HG03159 (cell line): ENCODE data around the gene CCDC88C.
"Not testable (repeated sequence)": the region's sequence is repeated elsewhere in the genome, so short reads cannot be mapped to it uniquely, and the experiment has no call there.

Experiments used
- ATAC-seq: cut with Tn5 transposase; IDR thresholded peaks from one replicate; pipeline ENCODE4 v1.9.1; 2021; ENCODE audit warnings: mild to moderate bottlenecking, moderate library complexity; ENCODE audit not compliant: unreplicated experiment

CCDC88C gene

DNA sequence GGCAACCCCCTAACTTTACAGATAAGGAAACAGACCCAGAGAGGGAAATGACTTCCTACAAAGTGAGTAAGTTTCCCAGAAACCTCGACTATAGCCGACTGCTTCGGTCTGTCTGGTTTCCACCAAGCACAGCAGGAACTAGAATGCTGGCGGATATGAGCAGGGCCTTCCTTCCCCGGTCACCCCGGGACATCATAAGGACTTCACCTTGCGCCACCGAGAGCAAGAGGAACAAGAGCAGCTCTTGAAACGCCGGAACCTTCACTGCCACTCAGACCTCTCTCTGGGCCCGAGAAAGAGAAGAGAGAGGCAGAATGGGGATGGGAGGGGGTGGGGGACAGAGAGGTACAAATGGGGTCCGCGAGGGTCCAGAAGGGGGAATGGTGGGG lies 143.7 kb downstream of the CCDC88C start:
- no peak for ATAC-seq

DNA sequence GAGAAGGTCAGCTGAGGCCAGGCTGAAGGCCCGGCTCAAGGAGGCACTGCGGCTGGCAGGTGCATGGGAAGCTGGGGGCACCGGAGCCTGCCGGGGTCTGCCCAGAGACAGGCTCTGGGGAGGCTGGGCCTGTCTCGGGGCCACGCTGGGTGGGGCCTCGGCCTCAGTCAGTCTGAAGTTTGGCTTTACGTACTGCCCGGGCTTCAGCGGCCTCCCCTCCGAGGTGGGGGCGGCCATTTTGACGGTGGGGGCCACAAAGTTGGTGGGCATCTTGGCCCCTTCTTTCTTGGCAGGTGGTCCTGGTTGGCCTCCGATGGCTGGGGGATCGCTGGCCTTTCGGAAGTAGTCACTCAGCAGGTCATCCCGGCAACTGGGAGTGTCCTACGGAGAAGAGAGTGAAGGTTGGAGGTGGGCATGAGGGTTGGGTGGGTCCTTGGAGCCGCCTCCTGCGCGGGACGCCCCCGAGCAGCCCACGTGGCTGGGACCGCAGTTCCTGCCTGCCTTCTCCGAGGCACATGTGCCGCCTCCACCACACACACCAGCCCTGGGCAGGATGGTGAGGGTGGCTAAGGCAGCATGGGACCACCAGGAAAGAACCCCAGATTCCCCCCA lies 144.2 kb downstream of the CCDC88C start:
- no peak for ATAC-seq

DNA sequence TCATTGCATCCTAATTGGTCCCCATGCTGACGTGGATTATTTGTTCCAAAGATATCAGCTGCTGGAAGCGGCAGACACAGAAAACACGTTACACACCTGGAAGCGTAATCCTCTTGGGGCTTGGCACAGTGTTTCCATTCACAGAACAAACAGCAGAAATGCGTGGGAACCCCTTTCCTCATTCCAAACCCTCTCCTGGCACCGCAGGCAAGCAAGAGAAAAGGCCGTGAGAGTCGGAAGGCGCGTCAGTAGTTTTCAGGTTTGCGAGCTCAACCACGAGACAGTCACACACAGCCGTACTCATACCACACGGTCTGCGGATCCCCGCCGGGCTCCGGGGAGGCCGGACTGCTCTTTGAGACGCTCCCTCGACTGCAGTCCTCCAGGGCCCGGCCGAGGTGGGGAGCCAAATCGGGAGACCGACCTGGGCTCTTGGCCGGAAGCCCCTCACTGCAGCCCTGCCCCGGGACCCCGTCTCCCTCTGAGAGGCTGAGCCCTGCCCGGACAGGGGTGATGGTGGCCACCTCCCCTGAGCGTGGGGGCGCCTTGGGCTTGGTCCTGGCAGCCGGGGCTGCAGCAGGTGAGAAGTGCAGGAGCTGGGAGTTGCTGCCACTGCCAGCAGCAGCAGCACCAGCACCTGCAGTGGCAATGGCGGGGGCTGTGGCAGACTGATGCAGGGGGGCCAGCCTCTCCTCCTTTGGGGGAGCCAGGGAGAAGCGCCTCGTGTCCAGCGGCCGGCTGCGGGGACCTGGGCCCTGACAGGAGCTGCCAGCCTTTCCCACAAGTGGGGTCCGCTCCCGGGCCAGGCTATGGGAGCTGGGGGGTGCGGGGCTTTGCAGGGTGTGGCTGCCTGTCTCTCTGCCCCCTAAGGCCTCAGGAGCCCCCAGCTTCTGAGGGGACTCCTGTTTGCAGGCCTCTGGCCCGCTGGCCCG lies 145.0 kb downstream of the CCDC88C start:
- no peak for ATAC-seq

DNA sequence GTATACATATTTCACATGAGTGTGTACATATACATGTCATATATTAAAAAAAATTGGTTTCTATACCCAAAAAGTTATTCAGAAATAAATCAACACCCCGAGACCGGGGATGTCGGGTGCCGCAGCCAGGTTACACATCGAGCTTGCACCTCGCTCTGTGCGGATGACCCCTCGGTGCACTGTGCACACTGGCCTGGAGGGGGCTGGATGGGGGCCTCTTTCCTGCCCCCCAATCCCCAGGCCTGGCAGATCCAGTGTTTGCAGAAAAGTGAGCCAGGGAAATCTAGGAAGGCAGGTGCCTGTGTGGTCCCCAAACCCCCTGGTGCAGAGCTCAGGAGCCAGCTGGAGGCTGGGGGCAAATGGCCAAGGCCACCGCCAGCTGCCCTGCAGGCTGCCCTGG lies 146.0 kb downstream of the CCDC88C start:
- ATAC-seq, result no peak

DNA sequence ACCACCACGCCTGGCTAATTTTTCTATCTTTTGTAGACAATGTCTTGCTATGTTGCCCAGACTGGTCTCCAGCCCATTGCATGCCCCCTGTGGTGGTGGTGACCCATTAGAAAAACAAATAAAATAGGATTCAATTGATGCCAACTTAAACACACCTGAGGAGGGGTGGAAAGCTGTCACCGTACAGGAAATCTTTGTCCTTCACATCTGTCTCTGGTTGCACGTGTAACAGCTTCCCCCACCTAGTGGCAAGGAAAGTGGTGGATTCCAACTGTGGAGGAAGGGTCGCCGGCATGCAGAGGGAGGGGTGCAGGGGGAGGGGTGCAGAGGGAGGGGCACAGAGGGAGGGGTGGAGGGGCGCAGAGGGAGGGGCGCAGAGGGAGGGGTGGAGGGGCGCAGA lies 147.0 kb downstream of the CCDC88C start:
- ATAC-seq, result no peak

DNA sequence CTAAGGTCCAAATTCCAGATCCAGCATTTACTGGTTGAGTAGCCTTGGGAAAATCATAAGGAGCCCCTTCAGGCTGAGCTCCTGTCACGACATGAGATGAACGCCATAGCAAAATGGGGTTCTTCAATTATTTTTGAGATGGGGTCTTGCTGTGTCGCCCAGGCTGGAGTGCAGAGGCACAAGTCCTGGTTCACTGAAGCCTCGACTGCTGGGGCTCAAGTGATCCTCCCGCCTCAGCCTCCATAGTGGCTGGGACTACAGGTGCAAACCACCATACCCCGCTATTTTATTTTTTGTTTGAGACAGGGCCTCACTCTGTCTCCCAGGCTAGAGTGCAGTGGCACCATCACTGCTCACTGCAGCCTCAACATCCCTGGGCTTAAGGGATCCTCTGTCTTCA lies 147.4 kb downstream of the CCDC88C start:
- ATAC-seq, result no peak

DNA sequence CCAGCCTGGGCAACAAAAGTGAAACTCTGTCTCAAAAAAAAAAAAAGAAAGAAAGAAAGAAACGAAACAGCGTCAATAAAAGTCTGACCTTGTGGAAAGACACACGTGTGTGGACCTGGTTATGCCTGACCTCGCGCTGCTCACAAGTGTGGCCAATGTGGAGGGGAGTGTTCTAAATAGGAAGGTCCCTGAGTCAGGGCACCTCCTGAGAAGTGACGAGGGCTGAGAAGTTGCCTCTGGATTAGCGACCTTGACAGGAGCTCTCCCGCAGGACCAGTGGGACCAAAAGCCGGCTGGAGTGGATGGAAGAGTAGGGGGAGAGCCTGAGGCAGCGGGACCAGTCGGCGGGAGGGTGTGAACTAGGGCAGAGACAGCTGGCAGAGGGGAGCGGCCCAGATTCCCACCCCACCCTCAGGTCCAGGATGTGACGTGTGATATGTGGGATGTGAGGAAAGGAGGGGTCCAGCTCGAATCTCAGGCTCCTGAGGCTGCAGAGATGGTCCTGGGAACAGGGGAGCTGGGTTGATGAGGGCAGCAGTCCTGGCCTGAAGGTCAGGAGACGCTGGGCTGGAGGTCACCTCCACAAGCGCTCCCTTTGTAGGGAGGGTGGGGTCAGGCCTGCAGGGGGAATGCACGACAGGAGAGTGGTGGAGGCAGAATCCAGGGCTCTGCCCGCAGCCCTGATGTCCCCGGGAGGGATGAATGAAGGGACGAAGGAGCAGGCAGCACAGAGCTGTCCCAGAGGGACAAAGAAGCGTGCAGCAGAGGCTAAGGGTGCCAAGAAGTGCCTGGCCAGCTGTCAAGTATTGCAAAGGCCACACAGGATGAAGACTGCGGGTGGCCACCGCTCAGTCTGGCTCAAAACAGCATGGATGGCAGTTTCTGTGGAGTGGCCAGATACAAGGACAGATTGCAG lies 148.3 kb downstream of the CCDC88C start:
- no peak for ATAC-seq

DNA sequence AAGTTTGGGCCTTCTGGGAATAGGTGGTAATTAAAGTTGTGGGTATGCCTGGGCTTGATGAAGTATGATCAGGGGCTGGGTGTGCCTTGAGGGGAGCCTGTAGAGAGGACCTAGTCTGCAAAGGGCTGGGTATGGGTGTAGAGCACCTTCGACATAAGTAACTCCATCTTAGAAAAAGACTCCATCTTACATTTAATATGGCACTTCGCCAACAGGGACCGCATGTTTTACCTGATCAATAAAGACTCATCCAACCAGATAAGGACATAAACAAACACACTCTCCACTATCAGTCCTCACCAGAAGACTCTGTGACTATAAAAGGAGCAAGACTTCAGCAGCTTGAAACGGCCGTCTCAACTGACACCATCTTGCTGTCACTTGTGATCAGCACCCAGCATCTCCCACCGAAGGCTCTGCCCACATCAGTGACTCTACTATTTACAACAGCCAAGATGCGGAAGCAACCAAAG lies 149.6 kb downstream of the CCDC88C start:
- no peak for ATAC-seq

DNA sequence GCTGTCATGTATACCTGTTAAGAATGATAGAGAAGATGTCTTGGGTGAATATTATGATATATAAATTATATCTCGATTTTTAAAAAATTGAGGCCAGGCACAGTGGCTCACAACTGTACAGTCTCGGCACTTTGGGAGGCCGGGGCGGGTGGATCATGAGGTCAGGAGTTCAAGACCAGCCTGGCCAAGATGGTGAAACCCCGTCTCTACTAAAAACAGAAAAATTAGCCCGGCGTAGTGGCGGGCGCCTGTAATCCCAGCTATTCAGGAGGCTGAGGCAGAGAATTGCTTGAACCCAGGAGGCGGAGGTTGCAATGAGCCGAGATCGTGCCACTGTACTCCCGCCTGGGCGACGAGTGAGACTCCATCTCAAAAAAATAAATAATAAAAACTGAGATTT lies 151.3 kb downstream of the CCDC88C start:
- not testable (repeated sequence) for ATAC-seq

DNA sequence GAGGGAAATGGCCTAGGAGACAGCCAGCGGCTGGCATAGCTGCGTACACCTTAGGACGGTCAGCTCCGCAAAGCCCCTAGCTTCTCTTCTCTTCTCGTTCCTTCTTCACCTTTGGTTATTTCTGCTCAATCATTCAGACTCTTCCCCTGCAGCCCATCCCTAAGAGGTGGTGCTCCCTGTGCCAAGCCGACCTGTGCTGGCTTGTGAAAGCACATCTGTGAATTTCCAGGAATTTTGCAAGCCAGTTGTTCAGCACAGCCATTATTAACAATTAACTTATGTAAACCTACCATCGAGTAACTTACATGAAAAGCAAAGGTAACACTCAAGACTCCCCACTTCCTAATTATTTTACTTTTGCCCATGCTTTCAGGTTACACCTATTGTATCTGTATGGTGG lies 152.2 kb downstream of the CCDC88C start:
- no peak for ATAC-seq

DNA sequence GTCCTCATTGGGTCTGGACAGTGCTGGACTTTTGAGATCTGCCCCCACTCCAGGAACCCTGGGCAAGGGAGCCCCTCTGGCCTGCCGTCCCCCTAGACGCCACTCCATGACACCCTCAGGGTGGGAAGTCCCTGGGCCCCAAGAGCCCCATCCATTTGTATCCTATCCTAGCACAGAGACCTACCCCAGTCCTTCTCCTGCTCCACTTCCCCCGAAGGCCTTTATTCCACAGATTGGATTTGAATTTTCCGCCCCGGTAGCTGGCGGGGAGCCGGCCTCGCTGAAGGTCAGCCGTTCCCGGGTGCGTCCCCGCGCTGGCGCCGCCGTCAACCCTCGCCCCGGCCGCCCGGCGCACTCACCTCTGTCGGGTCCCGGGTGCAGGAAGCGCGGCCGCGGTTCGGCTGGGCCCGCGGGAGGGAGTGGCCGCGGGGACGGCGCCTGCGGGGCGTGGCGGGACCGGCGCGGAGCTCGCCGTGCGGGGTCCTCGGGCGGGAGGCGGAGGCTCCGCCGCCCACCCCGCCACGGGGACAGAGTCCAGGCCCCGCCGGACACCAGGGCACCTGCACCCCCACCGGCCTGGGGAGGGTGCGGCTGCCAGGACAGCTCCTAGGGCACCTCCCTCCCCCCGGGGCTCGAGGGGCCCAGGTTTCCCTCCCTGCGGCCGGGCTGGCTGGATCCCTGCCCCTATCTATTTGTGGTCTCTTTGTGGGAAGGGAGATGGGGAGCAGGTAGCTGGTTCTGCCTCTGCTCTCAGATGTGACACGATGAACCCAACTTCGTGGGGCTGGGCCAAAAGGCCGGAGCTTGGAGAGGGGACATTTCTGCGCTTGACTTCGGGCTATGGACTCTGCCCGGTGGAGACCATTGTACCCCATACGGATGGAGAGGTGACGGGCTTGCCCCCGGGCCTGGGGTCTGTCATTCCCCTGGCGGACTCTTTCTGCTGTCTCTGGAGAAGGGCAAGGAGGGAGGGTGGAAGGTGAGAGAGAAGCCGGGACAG lies 153.2 kb downstream of the CCDC88C start:
- no peak for ATAC-seq

DNA sequence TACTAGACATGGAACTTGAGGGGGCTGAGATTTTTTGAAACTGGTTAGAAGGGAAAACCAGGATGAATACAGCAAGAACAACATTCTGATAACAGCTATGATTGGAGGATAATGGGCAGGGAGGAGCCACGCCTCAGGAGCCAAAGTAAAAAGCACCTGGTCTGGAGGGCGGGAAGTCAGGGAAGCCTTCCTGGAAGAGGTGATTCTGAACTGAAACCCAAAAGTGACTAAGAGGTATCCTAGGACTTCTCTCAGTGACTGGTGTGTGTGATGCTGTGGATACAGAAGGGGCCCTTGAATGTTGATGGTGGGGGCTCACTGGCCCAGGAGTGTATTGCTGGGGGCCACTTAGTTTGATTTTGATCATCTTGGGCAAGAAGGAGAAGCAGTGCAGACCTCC lies 154.3 kb downstream of the CCDC88C start:
- no peak for ATAC-seq

DNA sequence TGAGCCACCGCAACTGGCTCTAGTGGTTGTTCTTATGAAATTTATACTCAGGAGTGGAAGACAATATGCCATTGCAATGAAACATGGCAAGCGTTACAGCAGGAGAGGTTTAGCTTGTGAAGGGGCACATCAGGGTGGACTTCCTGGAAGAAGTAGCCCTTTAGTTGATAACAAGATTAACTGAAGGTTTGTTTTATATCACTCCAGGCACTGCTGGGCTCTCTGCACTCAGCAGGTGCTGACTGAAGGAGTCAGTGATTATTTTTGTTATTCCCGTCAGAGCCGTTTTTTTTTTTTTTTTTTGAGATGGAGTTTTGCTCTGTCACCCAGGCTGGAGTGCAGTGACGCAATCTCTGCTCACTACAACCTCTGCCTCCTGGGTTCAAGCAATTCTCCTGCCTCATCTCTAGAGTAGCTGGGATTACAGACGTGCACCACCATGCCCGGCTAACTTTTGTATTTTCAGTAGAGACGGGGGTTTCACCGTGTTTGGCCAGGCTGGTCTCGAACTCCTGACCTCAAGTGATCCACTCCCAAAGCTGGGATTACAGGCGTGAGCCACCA lies 155.6 kb downstream of the CCDC88C start:
- ATAC-seq, result no peak

DNA sequence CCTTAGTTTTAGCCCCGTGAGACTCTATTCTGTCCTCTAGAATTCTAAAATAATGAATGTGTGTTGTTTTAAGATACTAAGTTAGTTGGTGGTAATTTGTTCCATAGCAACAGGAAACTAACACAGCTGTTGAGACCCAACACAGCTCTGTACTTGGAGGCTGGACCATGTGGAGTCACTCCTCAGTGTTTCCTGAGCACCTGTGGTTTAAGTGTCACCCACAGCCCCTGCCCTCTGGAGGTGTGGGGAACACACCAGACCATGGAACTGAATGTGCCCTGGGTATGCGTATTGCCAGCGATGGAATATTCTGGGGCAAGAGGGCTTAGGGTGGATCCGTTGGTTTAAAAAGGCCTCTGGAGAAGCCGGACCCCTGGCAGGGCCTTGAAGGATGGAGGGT lies 156.5 kb downstream of the CCDC88C start:
- ATAC-seq, result no peak

DNA sequence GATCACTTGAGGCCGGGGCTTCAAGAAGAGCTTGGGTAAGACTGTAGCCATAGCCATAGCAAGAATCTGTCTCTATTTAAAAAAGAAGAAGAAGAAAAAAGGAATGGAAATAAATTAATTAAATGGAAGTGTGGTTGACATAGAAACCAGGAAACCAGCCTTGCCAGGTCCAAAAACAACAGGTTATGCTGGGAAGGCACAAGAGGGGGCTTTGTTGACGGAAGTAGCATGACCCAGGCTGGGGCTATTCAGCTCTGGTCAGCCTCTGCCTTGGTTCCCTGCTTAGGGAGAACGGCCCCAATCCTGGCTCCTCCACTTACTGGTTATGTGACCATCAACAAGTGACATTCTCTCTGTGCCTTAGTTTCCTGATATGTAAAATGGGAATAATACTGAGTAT lies 158.7 kb downstream of the CCDC88C start:
- ATAC-seq, result no peak

DNA sequence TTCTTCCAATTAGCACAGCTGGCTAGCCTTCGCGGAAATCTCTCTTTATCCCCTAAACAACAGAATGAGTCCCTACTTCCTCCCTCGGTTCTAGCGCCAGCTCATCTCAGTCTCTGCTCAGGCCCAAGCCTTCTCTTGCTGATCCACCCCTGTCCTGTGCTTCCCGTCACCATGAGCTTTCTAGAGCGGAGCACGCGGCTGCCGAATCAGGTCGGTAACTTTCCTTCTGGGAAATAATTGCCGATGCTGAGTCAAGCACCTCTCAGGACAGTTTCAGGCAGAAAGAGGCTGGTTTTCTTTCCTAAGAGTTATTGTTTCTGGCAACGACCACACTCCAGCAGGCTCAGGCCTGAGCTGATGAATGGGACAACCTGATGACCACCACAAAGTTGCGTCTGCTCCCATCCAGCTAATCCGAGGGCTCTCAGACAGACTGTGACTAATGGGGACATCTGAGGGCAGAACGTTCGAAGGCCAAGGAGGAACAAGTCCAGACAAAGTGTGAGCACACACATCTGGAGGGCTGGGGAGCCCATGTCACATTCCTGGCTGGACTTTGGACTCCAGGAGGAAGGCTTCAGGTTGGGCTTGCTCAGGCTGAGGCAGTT lies 159.5 kb downstream of the CCDC88C start:
- ATAC-seq, result no peak

DNA sequence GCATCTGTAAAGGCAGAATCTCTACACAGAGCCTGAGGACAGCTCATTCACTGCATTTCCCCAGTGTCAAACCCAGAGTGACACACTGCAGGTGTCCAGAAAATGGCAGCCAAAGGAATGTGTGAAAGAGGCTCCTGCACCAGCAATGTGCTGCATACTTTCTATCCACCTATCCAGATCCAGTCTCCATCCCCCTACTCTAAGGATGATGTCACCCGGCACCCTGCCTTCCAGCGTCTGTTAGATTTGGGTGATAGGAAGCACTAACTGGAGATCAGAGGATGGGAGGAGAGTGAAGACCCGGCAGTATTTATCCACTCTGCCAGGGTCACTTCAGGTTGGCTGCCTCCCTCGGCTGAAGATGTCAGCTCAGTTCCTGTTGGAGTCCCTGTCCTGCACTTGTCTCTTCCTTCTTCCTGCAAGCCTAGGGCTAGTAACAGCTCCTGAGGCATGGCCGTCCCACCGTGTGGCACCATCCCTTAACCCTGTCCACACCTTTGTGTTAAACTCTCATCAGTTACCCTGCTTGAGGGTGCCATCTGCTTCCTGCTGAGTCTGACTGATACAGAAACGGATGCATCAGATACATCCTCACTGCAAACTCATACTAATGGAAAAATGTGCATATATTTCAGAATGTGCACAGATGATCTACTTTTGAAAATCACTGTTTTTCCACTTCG lies 160.2 kb downstream of the CCDC88C start:
- ATAC-seq, result no peak

DNA sequence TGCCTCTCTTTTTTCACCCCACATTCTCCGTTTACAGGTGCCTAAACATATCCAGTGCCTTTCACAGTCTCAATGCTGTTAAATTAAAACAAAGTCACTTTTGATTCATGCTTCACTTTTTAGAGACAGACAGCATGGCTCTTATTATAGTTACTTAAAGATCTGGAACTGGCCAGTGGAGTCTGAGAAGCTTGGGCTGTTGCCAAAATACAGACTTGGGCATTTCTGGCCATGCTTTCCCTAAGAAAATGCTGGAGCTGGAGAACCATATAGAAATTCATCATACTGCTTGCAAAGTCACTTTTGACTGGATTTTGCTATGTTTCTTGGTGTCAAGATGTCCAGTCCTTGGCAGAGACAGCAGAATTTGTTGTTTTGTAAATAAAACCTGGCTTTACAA lies 161.0 kb downstream of the CCDC88C start:
- no peak for ATAC-seq
